HepG2 (cell line): ENCODE data around the gene C19orf18. TPM values are rescaled to one million over a fixed set of nuclear protein-coding genes. Genes with fewer than 3 reads are reported as not detected.

Experiments
- ATAC-seq: fragments of 200-7000 bp; cut with Tn5 transposase; 3 replicates; pipeline ENCODE4 v1.9.1; 2020; ENCODE audit warnings: mild to moderate bottlenecking, moderate library complexity
- BruUV-seq: library from RNA; stranded (reverse); fragments of 400-500 nt; replicated peaks from 2 replicates; lab custom pipeline; 2021; lab: Mats Ljungman, UMichigan
- CTCF ChIA-PET: fragments of 300-600 bp; formaldehyde crosslinking; extraction: SDS; loops from one replicate; lab custom pipeline; 2021; ENCODE audit warnings: low total read pairs, inconsistent platforms, low intra/inter-chr PET ratio; lab: Yijun Ruan, JAX
- POLR2A ChIA-PET: fragments of 350-600 bp; sonication (Branson Sonifier 250); formaldehyde crosslinking; loops from one replicate; lab custom pipeline; 2020; ENCODE audit warnings: antibody characterized with exemption, inconsistent platforms; lab: Yijun Ruan, JAX
- DNase-seq: peaks from one replicate; pipeline ENCODE4 v3.0.0-alpha.2; 2015; ENCODE audit warnings: low spot score
- FAIRE-seq: peaks from 3 replicates; lab custom pipeline; 2011; peaks lifted over from hg19 to GRCh38; lab: Jason Lieb, UNC
- H2AFZ ChIP-seq: one replicate; pipeline ENCODE4 v1.6.1; 2011; ENCODE audit warnings: low read length, inconsistent platforms
- H3K27ac ChIP-seq: fragments of 300-600 bp; 3 replicates; pipeline ENCODE4 v1.8.0; 2011; ENCODE audit warnings: mixed run types, mild to moderate bottlenecking, mixed read lengths, low read length, inconsistent platforms; ENCODE audit not compliant: insufficient read depth; ENCODE audit errors: extremely low read length
- H3K27me3 ChIP-seq, 2 experiments: fragments of 200-600 bp in 1 of 2; 2 replicates in 1 of 2; 3 replicates in 1 of 2; pipeline versions ENCODE4 v1.6.0 to v1.8.0; 2011; ENCODE audit warnings: low read length in 2 of 2, mild to moderate bottlenecking in 2 of 2, moderate library complexity in 2 of 2, inconsistent platforms in 1 of 2; ENCODE audit not compliant: insufficient read depth in 2 of 2, control insufficient read depth in 1 of 2
- H3K36me3 ChIP-seq, 2 experiments: fragments of 200-600 bp in 1 of 2; replicated peaks in 1 of 2; 2 replicates in 1 of 2; 3 replicates in 1 of 2; pipeline versions ENCODE4 v1.5.1 to v1.8.0; 2011; ENCODE audit warnings: low read length in 2 of 2, inconsistent platforms in 1 of 2; ENCODE audit not compliant: insufficient read depth in 2 of 2, control insufficient read depth in 1 of 2
- H3K4me1 ChIP-seq: 2 replicates; pipeline ENCODE4 v1.5.1; 2012; ENCODE audit warnings: low read length, inconsistent platforms; ENCODE audit not compliant: insufficient read depth
- H3K4me2 ChIP-seq: 2 replicates; pipeline ENCODE4 v1.6.0; 2011; ENCODE audit warnings: low read depth, low read length, inconsistent platforms
- H3K4me3 ChIP-seq, 3 experiments: fragments of 200-600 bp in 1 of 3; sonication (generic), shearing (Covaris generic) in 1 of 3; replicated peaks in 1 of 3; 2 replicates each; pipeline ENCODE4 v1.5.1; 2011 to 2016; ENCODE audit warnings: low read length in 3 of 3, inconsistent platforms in 2 of 3, low read depth in 2 of 3, mild to moderate bottlenecking in 2 of 3, control low read depth in 1 of 3, mixed read lengths in 1 of 3; ENCODE audit not compliant: insufficient read depth in 1 of 3
- H3K79me2 ChIP-seq: one replicate; pipeline ENCODE4 v1.6.1; 2011; ENCODE audit warnings: low read length, inconsistent platforms; ENCODE audit not compliant: insufficient read depth
- H3K9ac ChIP-seq: 2 replicates; pipeline ENCODE4 v1.6.0; 2011; ENCODE audit warnings: mild to moderate bottlenecking, low read depth, low read length, inconsistent platforms; ENCODE audit not compliant: insufficient read depth
- H3K9me3 ChIP-seq: 2 replicates; pipeline ENCODE4 v1.5.1; 2012; ENCODE audit warnings: mild to moderate bottlenecking, low read length
- H4K20me1 ChIP-seq: 2 replicates; pipeline ENCODE4 v1.6.0; 2011; ENCODE audit warnings: inconsistent platforms, mild to moderate bottlenecking, low read length, moderate library complexity; ENCODE audit not compliant: insufficient read depth
- EHMT2 ChIP-seq: fragments of 200-600 bp; sonication (generic); IDR thresholded peaks from 2 replicates; pipeline ENCODE4 v1.7.0; 2017; ENCODE audit warnings: antibody characterized with exemption, low read depth, low read length, borderline replicate concordance
- FOSL2 ChIP-seq: sonication (generic); formaldehyde crosslinking; IDR thresholded peaks from 2 replicates; pipeline ENCODE4 v1.4.0; 2020; ENCODE audit warnings: missing genetic modification reagents
- HNRNPH1 ChIP-seq: fragments of 200-400 bp; formaldehyde crosslinking; optimal IDR thresholded peaks from 2 replicates; pipeline ENCODE3; 2017; ENCODE audit warnings: mild to moderate bottlenecking, low read depth, low read length
- HNRNPK ChIP-seq: fragments of 200-400 bp; formaldehyde crosslinking; IDR thresholded peaks from 2 replicates; pipeline ENCODE4 v1.6.1; 2018; ENCODE audit warnings: low read length, low read depth, moderate library complexity, mild to moderate bottlenecking; ENCODE audit not compliant: poor library complexity, severe bottlenecking
- PCBP1 ChIP-seq: fragments of 200-400 bp; formaldehyde crosslinking; IDR thresholded peaks from 2 replicates; pipeline ENCODE4 v1.6.1; 2017; ENCODE audit warnings: mild to moderate bottlenecking, low read depth, low read length, borderline replicate concordance
- RBAK ChIP-seq: sonication (generic); formaldehyde crosslinking; IDR thresholded peaks from 2 replicates; pipeline ENCODE4 v1.5.1; 2020; ENCODE audit warnings: mild to moderate bottlenecking, missing genetic modification reagents
- RORA ChIP-seq: sonication (generic); formaldehyde crosslinking; IDR thresholded peaks from 2 replicates; pipeline ENCODE4 v1.5.0; 2020; ENCODE audit warnings: mild to moderate bottlenecking, missing genetic modification reagents, moderate library complexity
- SNRNP70 ChIP-seq: fragments of 200-400 bp; formaldehyde crosslinking; IDR thresholded peaks from 2 replicates; pipeline ENCODE4 v1.6.1; 2017; ENCODE audit warnings: mild to moderate bottlenecking, low read depth, low read length, moderate library complexity
- THYN1 ChIP-seq: sonication (generic); formaldehyde crosslinking; IDR thresholded peaks from 2 replicates; pipeline ENCODE4 v1.8.1; 2023; ENCODE audit warnings: low read depth, mild to moderate bottlenecking, moderate library complexity, missing genetic modification reagents, borderline replicate concordance
- ZFP90 ChIP-seq: sonication (generic); formaldehyde crosslinking; IDR thresholded peaks from 2 replicates; pipeline ENCODE4 v1.8.0; 2022; ENCODE audit warnings: missing genetic modification reagents, mild to moderate bottlenecking, inconsistent platforms, borderline replicate concordance
- ZMYM4 ChIP-seq: sonication (generic); formaldehyde crosslinking; IDR thresholded peaks from 2 replicates; pipeline ENCODE4 v1.8.1; 2023; ENCODE audit warnings: mild to moderate bottlenecking, missing genetic modification reagents
- ZNF746 ChIP-seq: sonication (generic); formaldehyde crosslinking; IDR thresholded peaks from 2 replicates; pipeline ENCODE4 v1.8.0; 2022; ENCODE audit warnings: mild to moderate bottlenecking, missing genetic modification reagents
- ZNF749 ChIP-seq: sonication (generic); formaldehyde crosslinking; IDR thresholded peaks from 2 replicates; pipeline ENCODE4 v1.8.0; 2022; ENCODE audit warnings: mild to moderate bottlenecking, missing genetic modification reagents, moderate library complexity, borderline replicate concordance
- WGBS: methylation state at CpG from one replicate; pipeline ENCODE4 v1.1.6; 2017; ENCODE audit warnings: low lambda C conversion rate; 5-methylcytosine and 5-hydroxymethylcytosine counted together
- in situ Hi-C: cut with HindIII; loops from 2 replicates; pipeline ENCODE4 v1.10.0; 2017; ENCODE audit warnings: low pct_unique_long_range_greater_than_20kb; ENCODE audit not compliant: extremely low pct_ligation_motif_present
- intact Hi-C: fragments of 100-400 bp; cut with micrococcal nuclease; formaldehyde crosslinking; loops from one replicate; pipeline ENCODE4 v1.10.0; 2022; ENCODE audit not compliant: unreplicated experiment
- polyA plus RNA-seq, 8 experiments: library from polyadenylated mRNA; depleted of rRNA in 3 of 8; stranded (reverse) in 7 of 8; unstranded in 1 of 8; fragments of >200 nt; fragmentation: Illumina TruSeq in 4 of 8; extraction: Trizol in 4 of 8; gene quantifications; 2 replicates each; pipeline versions ENCODE4 v1.2.1 to v1.2.3, GENCODE V29; 2011 to 2016; ENCODE audit warnings: low read depth in 4 of 8, missing spikeins in 1 of 8, mixed read lengths in 1 of 8; ENCODE audit not compliant: insufficient read depth in 1 of 8
- total RNA-seq, 5 experiments: library from RNA; depleted of rRNA; stranded (reverse); fragments of >200 nt; fragmentation: Illumina TruSeq; extraction: Trizol; gene quantifications; 2 replicates each; pipeline ENCODE4 v1.2.3, GENCODE V29; 2016; ENCODE audit warnings: low read depth in 1 of 5
- TF ChIP-seq, protein P1 (sequence below): sonication (generic); formaldehyde crosslinking; IDR thresholded peaks from 2 replicates; pipeline ENCODE4 v1.4.0; 2020; ENCODE audit warnings: mild to moderate bottlenecking, missing genetic modification reagents, borderline replicate concordance
- TF ChIP-seq, protein P2 (sequence below): sonication (generic); formaldehyde crosslinking; IDR thresholded peaks from 2 replicates; pipeline ENCODE4 v1.4.0; 2020; ENCODE audit warnings: missing genetic modification reagents, borderline replicate concordance

Gene C19orf18
- total and polyA plus RNA-seq, 2 of the 13 experiments (the other 11 are each of a cell fraction or from before 2014, with no cell fraction given): 0.38 to 0.55 TPM

DNA sequence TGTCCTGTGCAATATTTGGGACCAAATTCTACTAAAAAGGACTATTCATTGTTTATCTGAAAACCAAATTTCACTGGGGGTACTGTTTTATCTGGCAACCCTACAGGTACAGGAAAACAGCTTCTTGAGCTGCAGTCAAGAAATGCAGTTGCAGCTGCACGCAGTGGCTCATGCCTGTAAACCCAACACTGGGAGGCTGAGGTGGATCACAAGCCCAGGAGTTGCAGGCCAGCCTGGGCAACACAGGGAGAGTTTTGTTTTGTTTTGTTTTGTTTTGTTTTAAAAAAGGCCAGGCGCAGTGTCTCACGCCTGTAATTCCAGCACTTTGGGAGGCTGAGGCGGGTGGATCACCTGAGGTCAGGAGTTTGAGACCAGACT is 47.9 kb upstream of the C19orf18 start:
- ChIA-PET CTCF (interaction anchor here (1.6 kb wide), 1 partner anchor 133 kb away, joined by 11 read pairs; no protein-coding TSS in a partner anchor), POLR2A (interaction anchor here (0.8 to 0.9 kb wide), 2 partner anchors 128 to 132 kb away, joined by 3 read pairs; partner anchors contain the start of gene ZNF329)
- no peak for FAIRE-seq
- Histone ChIP-seq H2AFZ (no peak overlapping the region), H3K36me3 (no peaks in the 10 kb centered on the region), H3K4me3 (no peak overlapping the region), H3K4me2 (peak overlapping the region; percentile 32; the same call in 1 of the 2 replicates), H4K20me1 (no peaks in the 10 kb centered on the region), H3K4me1 (no peaks in the 10 kb centered on the region), H3K79me2 (no peaks in the 10 kb centered on the region), H3K27ac (no peak overlapping the region), H3K27me3 (no peaks in the 10 kb centered on the region), H3K9ac (no peak overlapping the region), H3K9me3 (peaks cover 50% of the 10 kb centered on the region)
- no peak for ATAC-seq
- in situ Hi-C loops (no loop called here), intact Hi-C loops (loop anchor here (1.0 kb wide), 1 partner anchor 133 kb away; no protein-coding TSS in a partner anchor)
- BruUV-seq: no TSS peak
- WGBS: 21% methylated on average over 4 of the region's 4 CpGs
- no peak for DNase-seq
- TF ChIP-seq ZNF749 (no peak), ZFP90 (CRISPR knock-in tag) (no peak), ZMYM4 (CRISPR knock-in tag) (no peak), FOSL2 (CRISPR knock-in tag) (no peak), HNRNPK (no peak), EHMT2 (no peak), RBAK (CRISPR knock-in tag) (no peak), ZNF746 (no peak), RORA (CRISPR knock-in tag) (no peak), HNRNPH1 (no peak), THYN1 (CRISPR knock-in tag) (no peak), SNRNP70 (no peak), PCBP1 (no peak)
- TF ChIP-seq, protein P1, sequence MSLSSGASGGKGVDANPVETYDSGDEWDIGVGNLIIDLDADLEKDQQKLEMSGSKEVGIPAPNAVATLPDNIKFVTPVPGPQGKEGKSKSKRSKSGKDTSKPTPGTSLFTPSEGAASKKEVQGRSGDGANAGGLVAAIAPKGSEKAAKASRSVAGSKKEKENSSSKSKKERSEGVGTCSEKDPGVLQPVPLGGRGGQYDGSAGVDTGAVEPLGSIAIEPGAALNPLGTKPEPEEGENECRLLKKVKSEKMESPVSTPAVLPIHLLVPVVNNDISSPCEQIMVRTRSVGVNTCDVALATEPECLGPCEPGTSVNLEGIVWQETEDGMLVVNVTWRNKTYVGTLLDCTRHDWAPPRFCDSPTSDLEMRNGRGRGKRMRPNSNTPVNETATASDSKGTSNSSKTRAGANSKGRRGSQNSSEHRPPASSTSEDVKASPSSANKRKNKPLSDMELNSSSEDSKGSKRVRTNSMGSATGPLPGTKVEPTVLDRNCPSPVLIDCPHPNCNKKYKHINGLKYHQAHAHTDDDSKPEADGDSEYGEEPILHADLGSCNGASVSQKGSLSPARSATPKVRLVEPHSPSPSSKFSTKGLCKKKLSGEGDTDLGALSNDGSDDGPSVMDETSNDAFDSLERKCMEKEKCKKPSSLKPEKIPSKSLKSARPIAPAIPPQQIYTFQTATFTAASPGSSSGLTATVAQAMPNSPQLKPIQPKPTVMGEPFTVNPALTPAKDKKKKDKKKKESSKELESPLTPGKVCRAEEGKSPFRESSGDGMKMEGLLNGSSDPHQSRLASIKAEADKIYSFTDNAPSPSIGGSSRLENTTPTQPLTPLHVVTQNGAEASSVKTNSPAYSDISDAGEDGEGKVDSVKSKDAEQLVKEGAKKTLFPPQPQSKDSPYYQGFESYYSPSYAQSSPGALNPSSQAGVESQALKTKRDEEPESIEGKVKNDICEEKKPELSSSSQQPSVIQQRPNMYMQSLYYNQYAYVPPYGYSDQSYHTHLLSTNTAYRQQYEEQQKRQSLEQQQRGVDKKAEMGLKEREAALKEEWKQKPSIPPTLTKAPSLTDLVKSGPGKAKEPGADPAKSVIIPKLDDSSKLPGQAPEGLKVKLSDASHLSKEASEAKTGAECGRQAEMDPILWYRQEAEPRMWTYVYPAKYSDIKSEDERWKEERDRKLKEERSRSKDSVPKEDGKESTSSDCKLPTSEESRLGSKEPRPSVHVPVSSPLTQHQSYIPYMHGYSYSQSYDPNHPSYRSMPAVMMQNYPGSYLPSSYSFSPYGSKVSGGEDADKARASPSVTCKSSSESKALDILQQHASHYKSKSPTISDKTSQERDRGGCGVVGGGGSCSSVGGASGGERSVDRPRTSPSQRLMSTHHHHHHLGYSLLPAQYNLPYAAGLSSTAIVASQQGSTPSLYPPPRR: no peak
- TF ChIP-seq, protein P2, sequence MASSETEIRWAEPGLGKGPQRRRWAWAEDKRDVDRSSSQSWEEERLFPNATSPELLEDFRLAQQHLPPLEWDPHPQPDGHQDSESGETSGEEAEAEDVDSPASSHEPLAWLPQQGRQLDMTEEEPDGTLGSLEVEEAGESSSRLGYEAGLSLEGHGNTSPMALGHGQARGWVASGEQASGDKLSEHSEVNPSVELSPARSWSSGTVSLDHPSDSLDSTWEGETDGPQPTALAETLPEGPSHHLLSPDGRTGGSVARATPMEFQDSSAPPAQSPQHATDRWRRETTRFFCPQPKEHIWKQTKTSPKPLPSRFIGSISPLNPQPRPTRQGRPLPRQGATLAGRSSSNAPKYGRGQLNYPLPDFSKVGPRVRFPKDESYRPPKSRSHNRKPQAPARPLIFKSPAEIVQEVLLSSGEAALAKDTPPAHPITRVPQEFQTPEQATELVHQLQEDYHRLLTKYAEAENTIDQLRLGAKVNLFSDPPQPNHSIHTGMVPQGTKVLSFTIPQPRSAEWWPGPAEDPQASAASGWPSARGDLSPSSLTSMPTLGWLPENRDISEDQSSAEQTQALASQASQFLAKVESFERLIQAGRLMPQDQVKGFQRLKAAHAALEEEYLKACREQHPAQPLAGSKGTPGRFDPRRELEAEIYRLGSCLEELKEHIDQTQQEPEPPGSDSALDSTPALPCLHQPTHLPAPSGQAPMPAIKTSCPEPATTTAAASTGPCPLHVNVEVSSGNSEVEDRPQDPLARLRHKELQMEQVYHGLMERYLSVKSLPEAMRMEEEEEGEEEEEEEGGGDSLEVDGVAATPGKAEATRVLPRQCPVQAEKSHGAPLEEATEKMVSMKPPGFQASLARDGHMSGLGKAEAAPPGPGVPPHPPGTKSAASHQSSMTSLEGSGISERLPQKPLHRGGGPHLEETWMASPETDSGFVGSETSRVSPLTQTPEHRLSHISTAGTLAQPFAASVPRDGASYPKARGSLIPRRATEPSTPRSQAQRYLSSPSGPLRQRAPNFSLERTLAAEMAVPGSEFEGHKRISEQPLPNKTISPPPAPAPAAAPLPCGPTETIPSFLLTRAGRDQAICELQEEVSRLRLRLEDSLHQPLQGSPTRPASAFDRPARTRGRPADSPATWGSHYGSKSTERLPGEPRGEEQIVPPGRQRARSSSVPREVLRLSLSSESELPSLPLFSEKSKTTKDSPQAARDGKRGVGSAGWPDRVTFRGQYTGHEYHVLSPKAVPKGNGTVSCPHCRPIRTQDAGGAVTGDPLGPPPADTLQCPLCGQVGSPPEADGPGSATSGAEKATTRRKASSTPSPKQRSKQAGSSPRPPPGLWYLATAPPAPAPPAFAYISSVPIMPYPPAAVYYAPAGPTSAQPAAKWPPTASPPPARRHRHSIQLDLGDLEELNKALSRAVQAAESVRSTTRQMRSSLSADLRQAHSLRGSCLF (CRISPR knock-in tag): no peak
